SW480 (cell line): ENCODE results near the gene ZNF526.
"Not testable (repeated sequence)": the region's sequence is repeated elsewhere in the genome, so short reads cannot be mapped to it uniquely, and the experiment has no call there.

Source experiments
- DNase-seq: peaks from one replicate; pipeline ENCODE4 v3.0.0-alpha.2; 2016; ENCODE audit warnings: low spot score

The ZNF526 gene

GRCh38 chr19:42247640-42248199, 27.6 kb downstream of the ZNF526 start:
- no peak for DNase-seq

DNA sequence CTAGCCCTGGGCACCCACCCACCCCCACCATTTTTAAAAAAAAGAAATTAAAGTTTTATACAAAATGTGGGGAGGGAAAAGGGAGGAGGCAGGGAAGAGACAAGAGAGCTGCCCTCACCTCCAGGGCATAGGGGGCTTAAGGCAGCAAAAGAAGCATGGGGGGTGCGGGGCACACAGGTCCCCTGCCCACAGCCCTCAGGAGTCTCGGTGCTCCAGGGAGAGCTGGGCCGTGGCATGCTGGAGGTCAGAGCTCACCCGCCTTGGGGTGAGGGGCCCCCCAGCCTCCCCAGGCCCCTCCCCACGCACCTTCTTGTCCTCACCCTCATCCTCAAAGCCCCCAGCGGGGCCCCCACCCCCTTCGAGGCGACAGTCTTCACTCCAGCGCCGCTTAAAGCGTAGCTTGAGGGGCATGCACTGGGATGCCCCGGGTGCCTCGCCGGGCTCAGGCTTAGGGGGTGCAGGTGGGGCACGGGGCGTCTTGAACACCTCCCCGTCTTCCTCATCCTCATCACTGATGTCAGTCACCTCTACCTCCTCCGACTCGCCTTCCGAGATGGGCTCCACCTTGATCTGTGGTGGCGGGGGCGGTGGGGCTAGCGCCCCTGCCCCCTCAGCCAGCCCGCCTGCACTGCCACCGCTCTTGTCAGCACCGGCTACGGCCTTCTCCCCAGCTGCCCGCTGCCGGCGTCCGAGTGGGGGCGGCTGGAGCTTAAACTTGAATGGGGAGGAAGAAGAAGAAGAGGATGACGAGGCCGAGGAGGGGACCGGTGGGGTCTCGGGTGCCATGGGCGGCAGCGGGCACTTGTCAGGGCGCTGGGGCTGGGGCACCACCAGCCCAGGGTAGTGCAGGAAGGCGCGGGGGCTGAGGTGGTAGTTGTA, 28.4 kb downstream of the ZNF526 start:
- no peak for DNase-seq

- no peak for DNase-seq
Observed at GRCh38 chr19:42249149-42249750, 29.1 kb downstream of the ZNF526 start.

DNA sequence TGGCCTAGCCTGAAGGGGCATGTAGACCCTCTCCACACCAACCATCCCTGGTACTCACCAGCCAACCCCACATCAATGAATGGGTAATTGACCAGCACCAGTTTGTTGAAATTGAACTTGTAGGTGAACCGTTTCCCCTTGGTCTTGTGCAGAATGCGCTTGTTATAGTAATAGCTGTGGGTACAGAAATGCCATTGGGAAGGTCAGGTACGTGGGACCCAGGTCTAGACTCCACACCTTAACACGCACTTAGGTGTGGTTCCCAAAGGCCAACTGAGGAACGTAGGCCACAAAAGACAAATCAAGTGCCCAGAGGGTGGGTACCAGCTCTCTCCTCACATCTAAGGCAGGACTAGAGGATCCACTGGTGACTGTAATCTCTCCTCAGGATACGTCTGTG, 29.7 kb downstream of the ZNF526 start:
- DNase-seq, result no peak

- no peak for DNase-seq
Observed at GRCh38 chr19:42250183-42250665, 30.1 kb downstream of the ZNF526 start.

DNA sequence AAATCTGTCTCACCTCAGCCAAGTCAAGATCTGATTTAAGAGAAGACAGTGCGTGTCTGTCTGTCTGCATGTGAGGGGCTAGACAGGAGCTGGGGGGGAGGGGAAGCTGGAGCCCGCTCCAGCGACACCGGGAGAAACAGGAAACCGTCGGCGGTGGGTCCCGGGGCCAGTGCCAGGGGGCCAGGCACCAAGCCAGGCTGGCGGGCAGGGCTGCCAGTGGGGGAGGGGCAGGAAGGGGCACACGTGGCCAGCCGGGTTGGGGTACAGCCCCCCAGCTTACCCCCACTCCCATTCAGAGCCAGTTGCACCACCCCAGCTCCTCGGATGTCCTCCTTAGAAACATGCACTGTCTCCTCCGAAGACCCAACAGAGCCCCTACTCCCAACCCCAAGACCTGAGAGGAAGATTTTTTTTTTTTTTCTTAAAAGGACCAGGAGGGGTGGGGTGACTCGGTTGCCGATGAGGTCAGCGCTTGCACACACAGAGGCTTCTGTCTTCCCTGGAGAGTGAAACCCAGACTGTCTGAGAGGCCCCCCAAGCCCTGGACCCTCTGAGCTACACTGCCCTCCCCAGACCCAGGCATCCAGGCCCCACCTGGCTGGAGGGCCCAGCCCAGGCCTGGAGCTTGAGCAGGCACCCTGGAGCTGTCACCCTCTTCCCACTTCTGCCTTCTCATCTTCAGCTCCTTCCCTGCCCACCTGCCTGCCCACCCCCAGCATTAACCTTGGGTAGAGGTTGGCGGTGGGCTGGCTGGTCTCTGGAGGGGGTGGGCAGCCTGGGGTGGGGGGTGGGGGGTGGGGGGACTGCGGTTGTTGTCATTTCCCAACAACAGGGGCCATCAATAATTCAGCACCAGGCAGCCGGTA, 30.8 kb downstream of the ZNF526 start:
- DNase-seq, result no peak

- no peak for DNase-seq
Observed at GRCh38 chr19:42251572-42252358, 31.7 kb downstream of the ZNF526 start.

DNA sequence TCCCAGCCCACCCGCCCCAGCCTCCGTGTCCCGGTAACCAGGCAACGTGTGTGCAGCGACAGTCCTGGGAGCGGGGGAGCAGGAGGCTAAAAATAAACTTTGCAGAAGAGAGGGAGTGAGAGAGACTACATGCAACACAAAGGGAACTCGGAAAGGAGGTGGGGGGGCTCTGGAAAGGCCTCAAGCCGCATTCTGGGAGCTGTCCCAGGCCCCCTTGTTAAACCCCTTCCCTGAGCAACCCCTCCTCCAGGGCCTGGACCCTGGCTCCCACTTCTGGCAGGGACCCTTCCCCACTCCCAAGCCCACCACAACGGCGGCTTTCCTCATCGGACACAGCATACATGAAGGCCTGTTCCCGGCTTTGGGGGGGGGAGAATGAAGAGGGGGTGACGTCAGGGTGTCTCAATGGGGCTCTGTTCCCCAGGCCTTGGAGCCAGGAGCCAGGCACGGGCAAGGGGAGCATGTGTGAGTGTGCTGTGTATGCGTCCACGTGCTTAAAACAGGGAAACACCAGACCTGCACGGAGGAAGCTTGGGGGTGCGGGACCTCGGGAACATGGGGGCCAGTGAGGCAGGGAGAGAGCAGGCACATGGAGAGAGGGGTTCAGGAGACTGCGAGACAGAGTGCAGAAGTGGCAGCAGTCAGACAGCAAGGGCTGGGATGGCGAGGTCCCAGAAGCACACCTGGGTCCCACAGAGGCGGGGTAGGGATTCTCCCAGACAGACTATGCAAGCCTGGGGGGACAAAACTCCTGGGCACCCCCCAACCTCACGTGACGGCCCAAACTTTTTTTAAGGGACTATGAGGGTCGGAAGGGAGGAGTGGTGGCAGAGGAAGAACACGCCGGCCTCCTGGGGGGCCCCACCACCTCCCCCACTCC, 32.5 kb downstream of the ZNF526 start:
- DNase-seq, result no peak

DNA sequence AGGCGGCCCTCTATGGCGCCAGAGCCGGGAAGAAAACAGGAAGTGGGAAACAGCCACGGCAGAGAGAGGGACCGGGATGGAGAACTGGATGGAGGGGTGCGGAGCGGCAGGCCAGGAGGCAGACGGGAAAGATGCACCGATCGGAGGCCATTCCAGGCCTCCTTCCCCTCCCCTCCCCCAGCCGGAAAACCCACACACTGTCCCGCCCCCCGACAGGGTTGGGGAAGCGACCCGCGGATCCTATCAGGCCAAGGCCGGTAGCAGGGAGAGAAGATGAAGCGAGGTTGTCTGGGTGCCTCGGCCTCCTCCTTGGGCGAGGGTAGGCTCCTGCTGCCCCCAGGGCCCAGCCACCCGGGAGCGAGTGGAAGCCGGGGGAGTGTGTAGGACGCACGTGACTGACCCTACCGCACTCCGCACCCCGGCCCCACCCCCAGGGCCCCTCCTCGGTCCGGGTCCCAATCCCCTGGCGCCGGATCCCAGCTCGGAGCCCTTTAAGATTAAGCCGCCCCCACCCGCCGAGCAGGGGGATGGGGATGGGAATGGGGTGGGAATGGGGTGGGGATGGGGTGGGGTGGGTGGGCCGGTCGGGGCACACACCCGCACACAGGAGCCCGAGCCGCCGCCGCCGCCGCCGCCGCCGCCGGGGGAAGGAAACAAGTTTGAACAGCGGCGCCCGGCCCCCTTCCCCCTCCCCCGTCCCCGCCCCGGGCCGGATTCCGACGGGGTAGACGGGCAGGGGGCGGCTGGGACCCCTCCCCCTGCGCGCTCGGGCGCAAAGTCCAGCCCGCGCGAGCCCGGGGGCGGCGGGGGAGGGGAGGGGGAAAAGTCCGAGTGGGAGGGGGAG, 33.4 kb downstream of the ZNF526 start:
- DNase-seq, result peak; percentile 51

DNA sequence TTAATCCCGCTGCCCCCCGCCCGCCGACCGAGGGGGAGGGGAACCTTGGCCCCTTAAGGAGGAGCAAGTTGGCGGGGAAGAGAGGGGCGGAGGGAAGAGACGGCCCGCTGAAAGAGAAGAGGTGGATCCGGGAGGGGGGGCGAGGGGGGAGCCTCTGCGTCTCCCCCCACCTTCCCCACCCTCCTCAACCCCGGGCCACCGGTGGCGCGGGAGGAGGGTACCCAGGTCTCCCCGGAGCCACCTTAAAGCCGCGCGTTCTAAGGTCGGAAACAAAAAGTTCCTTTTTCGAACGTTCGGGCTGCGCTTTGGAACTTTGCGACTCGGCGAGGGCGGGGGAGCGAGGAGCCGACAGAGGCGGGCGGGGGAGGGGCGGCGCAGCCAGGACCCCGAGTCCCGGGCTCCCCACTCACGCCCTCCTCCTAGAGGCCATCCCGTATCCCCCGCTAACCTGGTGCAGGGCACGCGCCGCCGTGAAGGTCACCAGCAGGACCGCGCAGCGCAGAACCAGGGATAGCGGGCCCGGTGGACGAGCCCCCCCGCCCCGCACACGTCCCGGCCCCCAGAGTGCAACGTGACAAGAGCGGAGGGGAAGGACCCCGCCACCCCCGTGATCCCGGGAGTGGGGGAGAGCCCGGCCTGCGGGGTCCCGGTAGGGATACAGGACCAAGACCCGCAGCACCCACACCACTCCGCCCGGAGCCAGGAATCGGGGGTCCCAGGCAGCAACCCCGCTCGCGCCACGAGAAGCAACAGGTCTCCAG, 34.2 kb downstream of the ZNF526 start:
- peak; percentile 73 for DNase-seq

- peak; percentile 91 for DNase-seq
Observed at GRCh38 chr19:42254850-42255765, 35.0 kb downstream of the ZNF526 start, which contains the start of gene ERF. TSS of gene ERF (minus strand) at chr19:42255128. CDS start at chr19:42254999, 129 bp downstream.

- DNase-seq, result peak; percentile 65
Observed at GRCh38 chr19:42255766-42256745, 35.9 kb downstream of the ZNF526 start.

DNA sequence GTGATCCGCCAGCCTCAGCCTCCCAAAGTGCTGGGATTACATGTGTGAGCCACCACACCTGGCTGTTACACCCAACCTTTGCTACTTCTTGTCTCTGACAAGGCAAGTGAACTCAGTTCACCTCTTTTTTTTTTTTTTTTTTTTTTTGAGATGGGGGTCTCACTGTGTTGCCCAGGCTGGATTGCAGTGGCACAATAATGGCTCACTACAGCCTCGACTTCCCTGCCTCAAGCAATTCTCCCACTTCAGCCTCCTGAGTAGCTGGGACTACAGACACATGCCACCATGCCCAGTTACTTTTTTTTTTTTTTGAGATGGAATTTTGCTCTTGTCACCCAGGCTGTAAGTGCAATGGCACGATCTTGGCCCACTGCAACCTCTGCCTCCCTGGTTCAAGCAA, 37.7 kb downstream of the ZNF526 start:
- not testable (repeated sequence) for DNase-seq

DNA sequence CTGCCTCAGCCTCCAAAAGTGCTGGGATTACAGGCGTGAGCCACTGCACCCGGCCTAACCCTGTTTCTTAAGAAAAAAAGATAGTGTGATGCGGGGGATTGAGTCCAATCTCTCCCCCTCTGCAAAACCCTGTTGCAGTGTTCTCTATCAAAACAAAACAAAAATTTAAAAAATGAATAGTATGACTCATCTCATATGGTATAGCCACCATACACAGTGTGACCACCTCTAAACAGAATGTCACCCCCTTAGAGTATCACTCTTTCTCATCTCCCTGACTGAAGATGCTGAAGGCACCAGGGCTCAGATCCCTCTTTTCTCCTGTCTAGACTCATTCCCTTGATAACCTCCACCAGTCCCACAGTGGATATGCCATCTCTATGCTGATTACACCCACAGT, 41.7 kb downstream of the ZNF526 start:
- DNase-seq, result no peak

DNA sequence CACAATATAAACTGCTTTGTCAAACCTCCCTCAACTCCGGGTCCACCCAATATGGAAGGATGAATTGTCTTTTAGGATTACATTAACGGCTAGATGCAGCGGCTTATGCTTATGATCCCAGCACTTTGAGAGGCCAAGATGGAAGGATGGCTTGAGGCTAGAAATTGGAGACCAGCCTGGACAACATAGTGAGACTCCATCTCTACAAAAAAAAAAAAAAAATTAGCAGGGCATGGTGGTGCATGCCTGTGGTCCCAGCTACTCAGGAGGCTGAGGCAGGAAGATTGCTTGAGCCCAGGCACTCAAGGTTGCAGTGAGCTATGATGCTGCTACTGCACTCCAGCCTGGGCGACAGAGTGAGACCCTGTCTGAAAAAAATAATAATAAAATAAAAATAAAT, 46.0 kb downstream of the ZNF526 start:
- DNase-seq, result not testable (repeated sequence)
